CD14-positive monocyte (primary cell): ENCODE measurements around the gene HUNK. TPM values are rescaled to one million over a fixed set of nuclear protein-coding genes. Genes with fewer than 3 reads are reported as not detected.

Experiments used
- DNase-seq, 3 donors: peaks; one replicate each; pipeline ENCODE4 v3.0.0-alpha.2; 2011 to 2022
- H2AFZ ChIP-seq: 2 replicates; pipeline ENCODE4 v1.6.0; 2012; ENCODE audit warnings: mild to moderate bottlenecking, low read depth, low read length, inconsistent platforms; ENCODE audit not compliant: insufficient read depth, poor library complexity, severe bottlenecking
- H3K27ac ChIP-seq, 2 donors: 1 replicate in 1 of 2; 2 replicates in 1 of 2; pipeline ENCODE4 v1.5.1; 2012 to 2013; ENCODE audit warnings: low read length in 2 of 2, control low read depth in 1 of 2, inconsistent platforms in 1 of 2, low read depth in 1 of 2, mild to moderate bottlenecking in 1 of 2
- H3K27me3 ChIP-seq, 2 donors: one replicate each; pipeline versions ENCODE4 v1.6.0 to v1.6.1; 2011 to 2013; ENCODE audit warnings: low read length in 2 of 2; ENCODE audit not compliant: control insufficient read depth in 2 of 2, insufficient read depth in 2 of 2
- H3K36me3 ChIP-seq, 2 donors: replicated peaks in 1 of 2; 1 replicate in 1 of 2; 2 replicates in 1 of 2; pipeline versions ENCODE4 v1.5.1 to v1.6.1; 2012 to 2013; ENCODE audit warnings: low read length in 2 of 2, control low read depth in 1 of 2, inconsistent platforms in 1 of 2, mild to moderate bottlenecking in 1 of 2; ENCODE audit not compliant: insufficient read depth in 2 of 2, control insufficient read depth in 1 of 2
- H3K4me1 ChIP-seq, 2 donors: 1 replicate in 1 of 2; 2 replicates in 1 of 2; pipeline versions ENCODE4 v1.5.1 to v1.6.1; 2012 to 2013; ENCODE audit warnings: low read length in 2 of 2, control low read depth in 1 of 2, inconsistent platforms in 1 of 2, mild to moderate bottlenecking in 1 of 2, moderate library complexity in 1 of 2; ENCODE audit not compliant: insufficient read depth in 2 of 2, control insufficient read depth in 1 of 2
- H3K4me2 ChIP-seq: replicated peaks from 2 replicates; pipeline ENCODE3; 2012; ENCODE audit warnings: low read length, moderate library complexity, mild to moderate bottlenecking; ENCODE audit not compliant: poor library complexity, severe bottlenecking; ENCODE audit errors: extremely low read depth
- H3K4me3 ChIP-seq, 3 experiments: fragments of 200-600 bp in 1 of 3; sonication (generic) in 1 of 3; replicated peaks in 1 of 3; 1 replicate in 2 of 3; 2 replicates in 1 of 3; pipeline ENCODE4 v1.5.1; 2011 to 2013; ENCODE audit warnings: low read length in 3 of 3, mild to moderate bottlenecking in 3 of 3, control low read depth in 2 of 3, low read depth in 2 of 3, inconsistent platforms in 1 of 3, moderate library complexity in 1 of 3
- H3K79me2 ChIP-seq: 2 replicates; pipeline ENCODE4 v1.6.0; 2012; ENCODE audit warnings: mild to moderate bottlenecking, control low read depth, inconsistent platforms, low read length, moderate library complexity; ENCODE audit not compliant: insufficient read depth
- H3K9ac ChIP-seq: 2 replicates; pipeline ENCODE4 v1.6.0; 2017; ENCODE audit warnings: low read length, mild to moderate bottlenecking; ENCODE audit not compliant: insufficient read depth, poor library complexity, severe bottlenecking
- H3K9me3 ChIP-seq, 2 donors: replicated peaks in 1 of 2; 1 replicate in 1 of 2; 2 replicates in 1 of 2; pipeline versions ENCODE4 v1.5.1 to v1.6.1; 2012 to 2013; ENCODE audit warnings: low read length in 2 of 2, control low read depth in 1 of 2; ENCODE audit not compliant: control insufficient read depth in 1 of 2, insufficient read depth in 1 of 2
- H4K20me1 ChIP-seq: 2 replicates; pipeline ENCODE4 v1.6.0; 2012; ENCODE audit warnings: mild to moderate bottlenecking, low read length, control low read depth, moderate library complexity; ENCODE audit not compliant: insufficient read depth
- H3K27ac Mint-ChIP-seq, 7 donors: one replicate each; pipeline ENCODE4 v1.8.0; 2020; ENCODE audit warnings: mild to moderate bottlenecking in 7 of 7, mixed read lengths in 7 of 7, moderate library complexity in 6 of 7, inconsistent platforms in 2 of 7
- H3K27me3 Mint-ChIP-seq, 3 donors: one replicate each; pipeline ENCODE4 v1.8.0; 2021 to 2022; ENCODE audit warnings: low read depth in 3 of 3, mild to moderate bottlenecking in 3 of 3, mixed read lengths in 3 of 3, moderate library complexity in 3 of 3, inconsistent platforms in 1 of 3
- H3K36me3 Mint-ChIP-seq, 2 donors: one replicate each; pipeline ENCODE4 v1.8.0; 2020; ENCODE audit warnings: mixed read lengths in 2 of 2, inconsistent platforms in 1 of 2, mild to moderate bottlenecking in 1 of 2
- H3K4me1 Mint-ChIP-seq: one replicate; pipeline ENCODE4 v1.8.0; 2020; ENCODE audit warnings: mild to moderate bottlenecking, mixed read lengths
- H3K4me3 Mint-ChIP-seq, 2 donors: one replicate each; pipeline ENCODE4 v1.8.0; 2020; ENCODE audit warnings: mild to moderate bottlenecking in 2 of 2, mixed read lengths in 2 of 2, moderate library complexity in 1 of 2
- H3K9me3 Mint-ChIP-seq, 7 donors: one replicate each; pipeline ENCODE4 v1.8.0; 2020 to 2022; ENCODE audit warnings: mixed read lengths in 7 of 7, mild to moderate bottlenecking in 6 of 7, moderate library complexity in 6 of 7, inconsistent platforms in 2 of 7
- CTCF ChIP-seq: fragments of 200-600 bp; IDR thresholded peaks from one replicate; pipeline ENCODE4 v1.8.0; 2022; ENCODE audit warnings: antibody characterized with exemption, mild to moderate bottlenecking
- WGBS: methylation state at CpG from one replicate; pipeline ENCODE4 v1.1.5; 2013; ENCODE audit warnings: missing lambda C conversion rate; ENCODE audit not compliant: insufficient coverage; 5-methylcytosine and 5-hydroxymethylcytosine counted together
- intact Hi-C, 2 donors: fragments of 100-400 bp; cut with micrococcal nuclease; formaldehyde crosslinking; loops; one replicate each; pipeline versions ENCODE4 v1.15.0 to v1.15.1; 2023
- polyA plus RNA-seq, 3 donors: library from polyadenylated mRNA; depleted of rRNA in 1 of 3; unstranded in 2 of 3; stranded (reverse) in 1 of 3; fragments of 300-500 nt in 2 of 3; fragments of >200 nt in 1 of 3; fragmentation: Illumina TruSeq in 2 of 3; gene quantifications; 1 replicate in 2 of 3; 2 replicates in 1 of 3; pipeline ENCODE4 v1.2.3, GENCODE V29; 2012 to 2021

The HUNK gene
- polyA plus RNA-seq, 3 donors = not detected

- Mint-ChIP-seq H3K27ac (no peak overlapping the region), H3K4me1 (no peaks in the 10 kb centered on the region), H3K9me3 (peaks cover 0 to 9% (median 4%) of the 10 kb centered on the region in 7 donors), H3K4me3 (no peak overlapping the region), H3K27me3 (peaks cover 0 to 7% (median 3%) of the 10 kb centered on the region in 3 donors), H3K36me3 (no peaks in the 10 kb centered on the region)
- Histone ChIP-seq H3K27ac (no peak overlapping the region), H3K4me3 (no peak overlapping the region), H3K9ac (no peak overlapping the region), H3K79me2 (no peaks in the 10 kb centered on the region), H2AFZ (no peak overlapping the region), H3K27me3 (no peaks in the 10 kb centered on the region), H3K4me1 (no peaks in the 10 kb centered on the region), H3K36me3 (no peaks in the 10 kb centered on the region), H3K9me3 (peaks cover 0 to 5% of the 10 kb centered on the region in 2 donors), H4K20me1 (no peaks in the 10 kb centered on the region), H3K4me2 (no peak overlapping the region)
- intact Hi-C loops = no loop called here
- 90% methylated on average over 2 of the region's 2 CpGs for WGBS
- DNase-seq = no peak
- no peak for TF ChIP-seq CTCF
Measured at GRCh38 chr21:31957631-31958030, 84.8 kb downstream of the HUNK start.

- intact Hi-C loops = no loop called here
- no peak overlapping the region for H3K27ac Mint-ChIP-seq
- Histone ChIP-seq H3K36me3 (no peaks in the 10 kb centered on the region), H3K4me1 (no peaks in the 10 kb centered on the region), H3K27ac (no peak overlapping the region), H3K4me2 (no peak overlapping the region), H3K79me2 (no peaks in the 10 kb centered on the region), H3K9ac (no peak overlapping the region), H2AFZ (no peak overlapping the region), H3K4me3 (no peak overlapping the region), H4K20me1 (no peaks in the 10 kb centered on the region), H3K9me3 (peaks cover 0 to 5% of the 10 kb centered on the region in 2 donors), H3K27me3 (no peaks in the 10 kb centered on the region)
- no CpG with 5 or more reads among the region's 2 CpGs for WGBS
- H3K27me3 Mint-ChIP-seq = peaks cover 0 to 6% (median 3%) of the 10 kb centered on the region in 3 donors
- DNase-seq = no peak
- H3K4me1 Mint-ChIP-seq = no peaks in the 10 kb centered on the region
- no peaks in the 10 kb centered on the region for H3K36me3 Mint-ChIP-seq
- no peak overlapping the region for H3K4me3 Mint-ChIP-seq
- H3K9me3 Mint-ChIP-seq = peaks cover 0 to 9% (median 5%) of the 10 kb centered on the region in 7 donors
- no peak for TF ChIP-seq CTCF
Measured at GRCh38 chr21:31959881-31960280, 87.1 kb downstream of the HUNK start.
